Measurements from ENCODE around the gene MBD3L4.
A peak's percentile ranks its signal among the peaks of the same experiment; 100 is the strongest.

MBD3L4 gene

GRCh38 chr19:7018828-7019227 is 21.2 kb downstream of the MBD3L4 start:
- in situ Hi-C loops (cut with HindIII; ENCODE audit: low pct_unique_long_range_greater_than_20kb, low sequenced_read_pairs): no loop called here

GRCh38 chr19:7013678-7014077 is 26.3 kb downstream of the MBD3L4 start:
- TF ChIP-seq JUND (IDR thresholded peaks at IDR 0.05; ENCODE audit: low read depth): no peak
- peak in 1 of 2 experiments; percentile 24 for DNase-seq (ENCODE audit: low read depth in 1 of 2, low spot score in 1 of 2)
- in situ Hi-C loops (cut with HindIII; ENCODE audit: low pct_unique_long_range_greater_than_20kb, low sequenced_read_pairs): no loop called here

More at GRCh38 chr19:7018828-7019227, 21.2 kb downstream of the MBD3L4 start:
- no peak for DNase-seq (ENCODE audit: low read depth in 1 of 2, low spot score in 1 of 2)
- no peak for TF ChIP-seq JUND (IDR thresholded peaks at IDR 0.05; ENCODE audit: low read depth)

DNA sequence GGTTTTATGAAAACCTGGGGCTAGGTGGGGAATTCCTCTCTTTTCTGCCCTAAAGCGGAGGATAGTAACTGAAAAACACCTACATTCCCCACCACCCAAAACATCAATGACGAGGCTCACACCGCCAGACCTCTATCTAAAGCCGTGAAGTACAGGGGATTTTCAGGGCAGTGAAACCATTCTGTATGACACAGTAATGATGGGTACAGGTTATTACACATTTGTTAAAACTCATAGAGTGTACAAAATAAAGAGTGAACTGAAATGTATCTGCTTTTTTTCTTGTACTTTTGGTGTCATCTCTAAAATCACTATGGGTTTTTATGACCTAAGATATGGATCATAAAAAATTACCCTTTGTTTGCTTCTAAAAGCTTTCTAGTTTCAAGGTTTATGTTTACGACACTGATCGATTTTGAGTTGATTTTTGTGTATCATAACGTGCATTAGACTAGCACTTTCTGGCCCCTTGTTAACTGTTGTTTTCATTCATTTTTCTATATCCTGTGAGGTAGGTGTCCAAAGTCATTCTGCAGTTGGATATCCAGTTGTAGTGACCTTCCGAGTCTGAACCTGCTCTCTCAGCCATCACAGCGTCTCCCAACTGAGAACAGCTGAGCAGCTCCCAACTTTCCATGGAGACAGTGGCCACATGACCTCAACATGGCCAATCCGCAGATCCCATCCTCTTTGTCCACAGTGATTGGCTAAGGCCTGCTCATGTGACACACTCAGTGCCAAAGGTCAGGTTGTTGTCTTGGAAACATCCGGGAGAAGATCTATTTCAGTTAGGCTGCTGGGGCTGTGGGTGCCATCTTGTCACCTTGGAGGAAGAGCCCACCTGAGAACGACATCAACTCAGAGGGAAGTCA is 29.0 kb downstream of the MBD3L4 start:
- in situ Hi-C loops (cut with HindIII; ENCODE audit: low pct_unique_long_range_greater_than_20kb, low sequenced_read_pairs): no loop called here
- no peak for DNase-seq (ENCODE audit: low read depth in 1 of 2, low spot score in 1 of 2)
- TF ChIP-seq JUND (IDR thresholded peaks at IDR 0.05; ENCODE audit: low read depth): no peak

GRCh38 chr19:7007859-7008258 is 32.1 kb downstream of the MBD3L4 start:
- no peak for TF ChIP-seq JUND (IDR thresholded peaks at IDR 0.05; ENCODE audit: low read depth)
- in situ Hi-C loops (cut with HindIII; ENCODE audit: low pct_unique_long_range_greater_than_20kb, low sequenced_read_pairs): no loop called here
- no peak for DNase-seq (ENCODE audit: low read depth in 1 of 2, low spot score in 1 of 2)

DNA sequence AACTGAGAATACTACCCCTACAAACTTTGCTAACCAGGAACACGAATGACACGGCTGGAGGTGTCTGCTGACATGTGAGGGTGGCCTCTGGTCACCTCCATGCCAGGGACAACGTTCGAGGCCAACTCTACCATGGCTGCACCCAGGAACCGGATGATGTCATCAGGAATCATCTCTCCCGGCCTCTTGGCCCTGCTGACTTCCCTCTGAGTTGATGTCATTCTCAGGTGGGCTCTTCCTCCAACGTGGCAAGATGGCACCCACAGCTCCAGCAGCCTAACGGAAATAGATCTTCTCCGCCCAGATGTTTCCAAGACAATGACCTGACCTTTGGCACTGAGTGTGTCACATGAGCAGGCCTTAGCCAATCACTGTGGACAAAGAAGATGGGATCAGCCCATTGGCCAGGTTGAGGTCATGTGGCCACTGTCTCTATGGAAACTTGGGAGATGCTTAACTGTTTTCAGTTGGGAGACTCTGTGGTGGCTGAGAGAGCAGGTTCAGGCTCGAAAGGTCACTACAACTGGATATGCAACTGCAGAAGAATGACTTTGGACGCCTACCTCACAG is 33.8 kb downstream of the MBD3L4 start:
- no peak for TF ChIP-seq JUND (IDR thresholded peaks at IDR 0.05; ENCODE audit: low read depth)
- DNase-seq (ENCODE audit: low read depth in 1 of 2, low spot score in 1 of 2): no peak
- in situ Hi-C loops (cut with HindIII; ENCODE audit: low pct_unique_long_range_greater_than_20kb, low sequenced_read_pairs): no loop called here

- peak; percentile 30 to 70 for DNase-seq (ENCODE audit: low read depth in 1 of 2, low spot score in 1 of 2)
- no peak for TF ChIP-seq JUND (IDR thresholded peaks at IDR 0.05; ENCODE audit: low read depth)
- in situ Hi-C loops (cut with HindIII; ENCODE audit: low pct_unique_long_range_greater_than_20kb, low sequenced_read_pairs): no loop called here
Measured at GRCh38 chr19:7004313-7004931, 35.6 kb downstream of the MBD3L4 start.

GRCh38 chr19:7000816-7001215 is 39.2 kb downstream of the MBD3L4 start:
- no peak for DNase-seq (ENCODE audit: low read depth in 1 of 2, low spot score in 1 of 2)
- no peak for TF ChIP-seq JUND (IDR thresholded peaks at IDR 0.05; ENCODE audit: low read depth)
- in situ Hi-C loops (cut with HindIII; ENCODE audit: low pct_unique_long_range_greater_than_20kb, low sequenced_read_pairs): no loop called here

GRCh38 chr19:7000333-7000732 is 39.6 kb downstream of the MBD3L4 start:
- TF ChIP-seq JUND (IDR thresholded peaks at IDR 0.05; ENCODE audit: low read depth): no peak
- in situ Hi-C loops (cut with HindIII; ENCODE audit: low pct_unique_long_range_greater_than_20kb, low sequenced_read_pairs): no loop called here
- DNase-seq (ENCODE audit: low read depth in 1 of 2, low spot score in 1 of 2): no peak

GRCh38 chr19:6999933-7000332 is 40.0 kb downstream of the MBD3L4 start:
- peak in 1 of 2 experiments; percentile 30 for DNase-seq (ENCODE audit: low read depth in 1 of 2, low spot score in 1 of 2)
- in situ Hi-C loops (cut with HindIII; ENCODE audit: low pct_unique_long_range_greater_than_20kb, low sequenced_read_pairs): no loop called here
- TF ChIP-seq JUND (IDR thresholded peaks at IDR 0.05; ENCODE audit: low read depth): no peak

DNA sequence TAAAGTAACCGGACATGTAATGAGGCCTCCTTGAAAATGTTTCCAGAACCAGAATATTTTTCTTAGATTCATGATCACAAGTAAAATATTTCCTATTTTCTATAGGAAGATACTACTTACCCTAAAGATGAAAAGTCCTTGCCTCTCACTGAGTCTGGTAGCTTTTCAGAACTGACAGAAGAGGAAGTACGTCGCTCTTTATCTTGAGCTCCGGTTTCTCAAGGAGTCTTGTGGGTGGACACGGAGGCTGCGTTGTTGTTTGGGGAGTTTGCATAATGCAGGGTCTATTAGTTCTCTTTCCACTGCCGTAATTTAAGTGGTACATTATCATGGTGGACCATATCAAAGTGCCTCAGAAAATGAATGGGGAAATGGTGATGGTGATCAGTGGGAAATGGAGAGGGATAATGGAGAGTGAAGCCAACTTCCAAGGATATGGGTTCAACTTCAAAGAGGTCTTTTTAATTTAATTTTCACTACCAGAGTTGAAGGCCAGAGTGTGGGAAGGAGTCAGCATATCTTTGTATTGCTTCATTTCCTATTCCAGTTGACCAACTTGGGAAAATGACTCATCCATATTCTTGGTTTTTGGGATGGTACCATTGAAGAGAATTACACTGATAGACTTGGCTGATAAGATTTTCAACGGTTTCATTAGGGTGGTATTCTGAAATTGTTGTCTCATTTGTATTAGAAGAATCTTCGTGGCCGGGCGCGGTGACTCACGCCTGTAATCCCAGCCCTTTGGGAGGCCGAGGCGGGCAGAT is 42.1 kb downstream of the MBD3L4 start:
- TF ChIP-seq JUND (IDR thresholded peaks at IDR 0.05; ENCODE audit: low read depth): no peak
- in situ Hi-C loops (cut with HindIII; ENCODE audit: low pct_unique_long_range_greater_than_20kb, low sequenced_read_pairs): no loop called here
- DNase-seq (ENCODE audit: low read depth in 1 of 2, low spot score in 1 of 2): no peak

DNA sequence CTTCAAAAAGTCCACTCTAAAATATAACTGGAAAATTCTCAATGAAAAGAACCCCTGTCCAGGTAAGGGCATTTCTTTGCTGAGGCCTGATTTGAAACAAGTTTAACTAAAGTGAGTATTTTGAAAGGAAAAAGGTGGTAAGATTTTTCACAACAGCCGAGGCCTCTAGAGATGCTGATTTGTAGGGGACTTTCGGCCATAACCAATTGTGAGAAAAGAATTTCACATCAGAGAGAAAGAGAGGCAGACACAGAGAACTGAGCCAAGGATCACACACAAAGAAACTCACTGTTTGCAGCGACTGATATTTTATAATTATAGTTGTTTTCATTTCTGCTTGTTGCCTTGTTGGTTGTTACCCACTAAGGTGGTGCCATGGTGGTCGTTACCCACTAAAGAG is 43.2 kb downstream of the MBD3L4 start:
- DNase-seq (ENCODE audit: low read depth in 1 of 2, low spot score in 1 of 2): no peak
- in situ Hi-C loops (cut with HindIII; ENCODE audit: low pct_unique_long_range_greater_than_20kb, low sequenced_read_pairs): no loop called here
- no peak for TF ChIP-seq JUND (IDR thresholded peaks at IDR 0.05; ENCODE audit: low read depth)

- in situ Hi-C loops (cut with HindIII; ENCODE audit: low pct_unique_long_range_greater_than_20kb, low sequenced_read_pairs): no loop called here
- DNase-seq (ENCODE audit: low read depth in 1 of 2, low spot score in 1 of 2): no peak
- no peak for TF ChIP-seq JUND (IDR thresholded peaks at IDR 0.05; ENCODE audit: low read depth)
Measured at GRCh38 chr19:6995054-6995453, 44.9 kb downstream of the MBD3L4 start.
